ENCODE results near the gene NFATC4.

NFATC4 gene

DNA sequence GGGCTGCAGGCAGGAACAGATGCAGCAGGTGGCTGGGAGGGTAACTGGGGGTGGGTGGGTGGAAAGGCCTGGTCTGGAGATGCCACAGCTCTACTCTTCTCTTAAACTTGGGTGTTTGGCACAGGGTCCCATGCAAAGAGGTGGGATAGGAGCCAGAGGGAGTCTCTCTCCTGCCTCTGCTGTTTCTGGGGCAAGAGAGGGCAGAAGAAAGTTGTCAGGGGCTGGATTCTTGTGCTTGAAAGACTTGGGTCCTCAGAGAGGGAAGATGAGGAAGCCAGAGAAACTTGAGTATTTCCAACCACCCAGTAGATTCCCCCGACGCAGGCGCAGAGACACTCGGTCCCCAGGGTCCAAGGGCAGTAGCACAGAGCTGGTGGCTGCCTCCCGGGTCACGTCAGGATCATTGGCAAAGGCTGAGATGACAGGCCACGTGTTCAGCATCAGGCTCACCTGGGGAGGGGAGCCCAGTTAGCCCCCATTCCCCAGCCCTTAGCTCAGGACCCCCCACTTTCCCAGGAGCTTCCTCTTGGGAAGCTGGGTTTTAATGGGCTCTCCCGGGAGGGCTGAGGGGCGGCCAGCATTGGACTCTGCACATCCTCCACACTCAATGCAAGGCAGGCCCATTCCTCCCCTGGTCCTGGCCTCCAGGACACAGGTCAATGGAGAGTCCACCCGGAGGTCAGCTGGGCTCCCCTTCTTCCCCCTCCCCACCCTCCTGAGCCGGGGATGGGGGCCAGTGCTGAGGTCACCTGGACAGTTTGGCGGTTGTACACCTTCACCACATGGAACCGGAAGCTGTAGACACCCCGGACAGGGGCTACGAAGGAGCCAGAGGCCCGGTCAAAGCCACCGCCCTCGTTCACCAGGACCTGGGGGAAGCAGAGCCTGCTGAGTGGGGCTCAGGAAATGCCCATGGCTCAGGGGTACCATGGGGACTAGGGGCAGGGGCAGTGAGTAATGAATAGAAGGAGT lies 59.8 kb downstream of the NFATC4 start:
- Histone ChIP-seq H3K4me1 (ENCODE audit: insufficient read depth, low read length, severe bottlenecking) (peaks cover 57% of the 10 kb centered on the region), H3K9me3 (ENCODE audit: low read length) (no peaks in the 10 kb centered on the region), H3F3A (ENCODE audit: insufficient read depth, low read length) (no peaks in the 10 kb centered on the region), H2AFZ (ENCODE audit: low read length) (no peak overlapping the region), H3K9me2 (ENCODE audit: low read depth, low read length) (no peaks in the 10 kb centered on the region), H3K4me2 (ENCODE audit: low read length) (no peak overlapping the region), H3K27me3 (ENCODE audit: insufficient read depth, low read length) (no peaks in the 10 kb centered on the region), H3K9ac (ENCODE audit: low read length) (no peak overlapping the region), H3K4me3 (ENCODE audit: low read depth, low read length, poor library complexity, severe bottlenecking) (no peak overlapping the region), H4K20me1 (ENCODE audit: insufficient read depth, low read length) (no peaks in the 10 kb centered on the region), H3K27ac (ENCODE audit: low read depth, low read length, poor library complexity, severe bottlenecking) (no peak overlapping the region), H3K36me3 (ENCODE audit: insufficient read depth, low read length) (peaks cover 9% of the 10 kb centered on the region; the same call in 1 of the 2 replicates), H3K79me2 (ENCODE audit: insufficient read depth, low read length) (no peaks in the 10 kb centered on the region)
- TF ChIP-seq EZH2 (IDR thresholded peaks at IDR 0.05; ENCODE audit: borderline replicate concordance, low read length) = no peak
- TF ChIP-seq, protein P1, sequence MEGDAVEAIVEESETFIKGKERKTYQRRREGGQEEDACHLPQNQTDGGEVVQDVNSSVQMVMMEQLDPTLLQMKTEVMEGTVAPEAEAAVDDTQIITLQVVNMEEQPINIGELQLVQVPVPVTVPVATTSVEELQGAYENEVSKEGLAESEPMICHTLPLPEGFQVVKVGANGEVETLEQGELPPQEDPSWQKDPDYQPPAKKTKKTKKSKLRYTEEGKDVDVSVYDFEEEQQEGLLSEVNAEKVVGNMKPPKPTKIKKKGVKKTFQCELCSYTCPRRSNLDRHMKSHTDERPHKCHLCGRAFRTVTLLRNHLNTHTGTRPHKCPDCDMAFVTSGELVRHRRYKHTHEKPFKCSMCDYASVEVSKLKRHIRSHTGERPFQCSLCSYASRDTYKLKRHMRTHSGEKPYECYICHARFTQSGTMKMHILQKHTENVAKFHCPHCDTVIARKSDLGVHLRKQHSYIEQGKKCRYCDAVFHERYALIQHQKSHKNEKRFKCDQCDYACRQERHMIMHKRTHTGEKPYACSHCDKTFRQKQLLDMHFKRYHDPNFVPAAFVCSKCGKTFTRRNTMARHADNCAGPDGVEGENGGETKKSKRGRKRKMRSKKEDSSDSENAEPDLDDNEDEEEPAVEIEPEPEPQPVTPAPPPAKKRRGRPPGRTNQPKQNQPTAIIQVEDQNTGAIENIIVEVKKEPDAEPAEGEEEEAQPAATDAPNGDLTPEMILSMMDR (IDR thresholded peaks at IDR 0.05; ENCODE audit: low read length) = no peak

GRCh38 chr14:24428628-24429394 lies 60.8 kb downstream of the NFATC4 start:
- H3K9me2 ChIP-seq (ENCODE audit: low read depth, low read length) = no peaks in the 10 kb centered on the region
- H3K4me2 ChIP-seq (ENCODE audit: low read length) = peak overlapping the region; percentile 84
- peak overlapping the region; percentile 76 for H3K4me3 ChIP-seq (ENCODE audit: low read depth, low read length, poor library complexity, severe bottlenecking)
- H3K27ac ChIP-seq (ENCODE audit: low read depth, low read length, poor library complexity, severe bottlenecking) = peak overlapping the region; percentile 68
- H3K9me3 ChIP-seq (ENCODE audit: low read length) = no peaks in the 10 kb centered on the region
- no peak overlapping the region for H2AFZ ChIP-seq (ENCODE audit: low read length)
- no peaks in the 10 kb centered on the region for H4K20me1 ChIP-seq (ENCODE audit: insufficient read depth, low read length)
- H3F3A ChIP-seq (ENCODE audit: insufficient read depth, low read length) = no peaks in the 10 kb centered on the region
- H3K4me1 ChIP-seq (ENCODE audit: insufficient read depth, low read length, severe bottlenecking) = peaks cover 48% of the 10 kb centered on the region
- TF ChIP-seq, protein P1 (IDR thresholded peaks at IDR 0.05; ENCODE audit: low read length) = no peak
- TF ChIP-seq EZH2 (IDR thresholded peaks at IDR 0.05; ENCODE audit: borderline replicate concordance, low read length) = no peak
- peak overlapping the region; percentile 80 for H3K9ac ChIP-seq (ENCODE audit: low read length)
- no peaks in the 10 kb centered on the region for H3K27me3 ChIP-seq (ENCODE audit: insufficient read depth, low read length)
- no peaks in the 10 kb centered on the region for H3K79me2 ChIP-seq (ENCODE audit: insufficient read depth, low read length)
- peaks cover 18% of the 10 kb centered on the region for H3K36me3 ChIP-seq (ENCODE audit: insufficient read depth, low read length)
